ENCODE data around the gene NRROS. TPM values are rescaled to one million over a fixed set of nuclear protein-coding genes. Genes with fewer than 3 reads are reported as not detected.

NRROS gene
- total and polyA plus RNA-seq, 2 of the 13 experiments (the other 11 are each of a cell fraction or from before 2014, with no cell fraction given) = not detected

GRCh38 chr3:196645096-196645495 is 5.6 kb downstream of the NRROS start:
- no peak for TF ChIP-seq ATAD3A (CRISPR knock-in tag; IDR thresholded peaks at IDR 0.05)
- no peak for TF ChIP-seq HNF1B (CRISPR knock-in tag; IDR thresholded peaks at IDR 0.05)
- TF ChIP-seq MEIS1 (CRISPR knock-in tag; IDR thresholded peaks at IDR 0.05; ENCODE audit: borderline replicate concordance) = no peak
- TF ChIP-seq HOXA9 (CRISPR knock-in tag; IDR thresholded peaks at IDR 0.05; ENCODE audit: borderline replicate concordance) = no peak
- TF ChIP-seq FLYWCH1 (CRISPR knock-in tag; IDR thresholded peaks at IDR 0.05) = no peak
- TF ChIP-seq HMG20A (CRISPR knock-in tag; IDR thresholded peaks at IDR 0.05; ENCODE audit: borderline replicate concordance) = no peak
- no peak for TF ChIP-seq MNT (IDR thresholded peaks at IDR 0.05)
- no peak for TF ChIP-seq RBAK (CRISPR knock-in tag; IDR thresholded peaks at IDR 0.05)
- no peak for TF ChIP-seq ATF6 (CRISPR knock-in tag; conservative IDR thresholded peaks at IDR 0.05)
- TF ChIP-seq ZNF83 (CRISPR knock-in tag; IDR thresholded peaks at IDR 0.05; ENCODE audit: borderline replicate concordance) = no peak
- H3K36me3 ChIP-seq (replicated peaks in 1 of 2; ENCODE audit: control insufficient read depth in 1 of 2, insufficient read depth in 2 of 2, low read length in 2 of 2) = no peaks in the 10 kb centered on the region
- BruUV-seq (replicated peaks) = no TSS peak
- no peak overlapping the region for H2AFZ ChIP-seq (ENCODE audit: low read length)
- no peak overlapping the region for H3K9ac ChIP-seq (ENCODE audit: insufficient read depth, low read depth, low read length)
- H3K4me3 ChIP-seq (replicated peaks in 1 of 3; ENCODE audit: insufficient read depth in 1 of 3, low read depth in 2 of 3, low read length in 3 of 3) = no peak overlapping the region
- no peaks in the 10 kb centered on the region for H4K20me1 ChIP-seq (ENCODE audit: insufficient read depth, low read length)
- whole genome bisulfite sequencing (ENCODE audit: low lambda C conversion rate) = 100% methylated on average over 1 of the region's 4 CpGs
- FAIRE-seq (no peak), DNase-seq (ENCODE audit: low spot score) (no peak), ATAC-seq (no peak)
- no peaks in the 10 kb centered on the region for H3K79me2 ChIP-seq (ENCODE audit: insufficient read depth, low read length)
- in situ Hi-C loops (cut with HindIII; ENCODE audit: extremely low pct_ligation_motif_present, low pct_unique_long_range_greater_than_20kb) (no loop called here), intact Hi-C loops (cut with micrococcal nuclease; ENCODE audit: unreplicated experiment) (no loop called here)
- H3K27me3 ChIP-seq (ENCODE audit: control insufficient read depth in 1 of 2, insufficient read depth in 2 of 2, low read length in 2 of 2) = peaks cover 4 to 53% of the 10 kb centered on the region in 2 experiments
- no peak overlapping the region for H3K27ac ChIP-seq (ENCODE audit: extremely low read length, insufficient read depth, low read length)
- H3K4me2 ChIP-seq (ENCODE audit: low read depth, low read length) = no peak overlapping the region
- no peaks in the 10 kb centered on the region for H3K9me3 ChIP-seq (ENCODE audit: low read length)
- POLR2A ChIA-PET = no interaction called here
- 0 out of 2 replicates have a peak, but pooled peaks cover under 1% of the 10 kb centered on the region for H3K4me1 ChIP-seq (ENCODE audit: insufficient read depth, low read length)
- CTCF ChIA-PET (ENCODE audit: low intra/inter-chr PET ratio, low total read pairs) = no interaction called here

Measured in HepG2 (cell line).